WI38 (cell line): ENCODE measurements around the gene SP8.

Experiments used
- H3K4me3 ChIP-seq: 2 replicates; pipeline ENCODE4 v1.5.1; 2011; ENCODE audit warnings: low read depth, mild to moderate bottlenecking, control low read depth, low read length
- CTCF ChIP-seq: IDR thresholded peaks from 2 replicates; pipeline ENCODE4 v1.5.1; 2012; ENCODE audit warnings: low read depth, mild to moderate bottlenecking, control low read depth, low read length

SP8 gene

DNA sequence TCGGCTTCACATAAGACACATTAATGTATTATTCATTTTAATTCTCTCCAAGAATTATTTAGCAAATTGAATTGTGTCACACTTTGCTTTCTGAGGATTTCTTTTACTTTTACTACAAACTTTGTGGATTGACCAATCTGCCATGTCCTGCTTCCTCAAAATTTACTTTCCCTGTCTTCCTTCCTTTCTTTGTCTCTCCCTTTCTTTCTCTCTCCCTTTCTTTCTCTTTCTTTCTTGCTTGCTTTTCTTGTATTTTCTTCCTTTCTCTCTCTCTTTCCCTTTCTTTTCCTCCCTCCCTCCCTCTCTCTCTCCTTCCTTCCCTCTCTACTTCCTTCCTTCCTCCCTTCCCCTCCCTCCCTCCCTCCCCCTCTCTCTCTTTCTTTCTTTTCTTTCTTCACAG is 37.8 kb downstream of the SP8 start:
- TF ChIP-seq CTCF: no peak

GRCh38 chr7:20747001-20747400 is 39.7 kb downstream of the SP8 start:
- TF ChIP-seq CTCF: no peak
- H3K4me3 ChIP-seq: no peak overlapping the region

More for the DNA sequence above, 37.8 kb downstream of the SP8 start:
- no peak overlapping the region for H3K4me3 ChIP-seq

DNA sequence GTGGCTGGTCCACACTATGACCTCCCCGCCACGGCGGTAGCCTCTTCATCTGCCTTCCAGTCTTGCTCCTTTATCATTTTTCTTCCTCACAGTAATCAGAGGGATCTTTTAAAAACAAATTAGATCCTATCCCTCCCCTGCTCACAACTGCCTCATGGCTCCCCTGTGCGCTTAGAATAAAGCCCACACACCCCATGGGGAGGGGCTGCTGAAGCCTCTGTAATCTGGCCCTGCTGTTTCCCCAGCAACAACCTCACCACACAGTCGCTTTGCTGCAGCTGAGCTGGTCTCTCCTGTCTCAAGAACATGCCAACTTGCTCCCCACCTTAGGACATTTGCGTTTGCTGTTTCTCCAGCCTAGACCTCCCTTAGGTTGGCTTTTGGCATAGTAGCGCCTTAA is 41.0 kb downstream of the SP8 start:
- no peak overlapping the region for H3K4me3 ChIP-seq
- TF ChIP-seq CTCF: no peak

DNA sequence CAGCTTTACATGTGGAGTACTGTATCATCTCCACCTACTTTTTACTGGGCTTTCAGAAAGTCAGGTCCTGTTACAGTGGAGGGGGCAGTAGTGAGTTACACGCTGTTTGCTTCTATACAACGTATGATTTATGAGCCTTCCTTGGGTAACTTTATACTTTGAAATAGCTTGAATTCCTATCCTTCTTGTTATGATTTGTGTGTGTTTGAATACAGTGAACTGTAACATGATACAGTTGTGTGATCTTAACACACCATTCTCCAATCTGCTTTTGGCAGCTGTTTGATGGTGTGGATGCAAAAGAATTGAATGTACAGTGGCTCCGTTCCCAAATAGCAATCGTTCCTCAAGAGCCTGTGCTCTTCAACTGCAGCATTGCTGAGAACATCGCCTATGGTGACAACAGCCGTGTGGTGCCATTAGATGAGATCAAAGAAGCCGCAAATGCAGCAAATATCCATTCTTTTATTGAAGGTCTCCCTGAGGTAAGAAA is 41.7 kb downstream of the SP8 start:
- no peak overlapping the region for H3K4me3 ChIP-seq
- TF ChIP-seq CTCF: no peak

DNA sequence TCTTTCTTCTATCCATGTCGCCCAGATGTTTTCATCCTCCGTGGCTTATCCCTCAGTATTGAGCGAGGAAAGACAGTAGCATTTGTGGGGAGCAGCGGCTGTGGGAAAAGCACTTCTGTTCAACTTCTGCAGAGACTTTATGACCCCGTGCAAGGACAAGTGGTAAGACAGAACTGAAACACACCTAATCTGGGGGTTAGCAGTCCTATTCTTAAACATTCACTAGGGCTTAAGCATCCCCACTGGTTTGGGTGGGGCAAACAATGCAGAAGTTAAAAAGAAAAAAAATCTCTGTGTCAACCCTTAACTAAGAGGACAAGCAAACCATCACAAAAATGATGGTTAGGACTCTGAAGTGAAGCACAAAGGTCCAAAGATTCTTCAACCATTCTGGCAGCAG is 43.8 kb downstream of the SP8 start:
- no peak for TF ChIP-seq CTCF
- H3K4me3 ChIP-seq: no peak overlapping the region

GRCh38 chr7:20741801-20742200 is 44.9 kb downstream of the SP8 start:
- no peak overlapping the region for H3K4me3 ChIP-seq
- TF ChIP-seq CTCF: no peak

DNA sequence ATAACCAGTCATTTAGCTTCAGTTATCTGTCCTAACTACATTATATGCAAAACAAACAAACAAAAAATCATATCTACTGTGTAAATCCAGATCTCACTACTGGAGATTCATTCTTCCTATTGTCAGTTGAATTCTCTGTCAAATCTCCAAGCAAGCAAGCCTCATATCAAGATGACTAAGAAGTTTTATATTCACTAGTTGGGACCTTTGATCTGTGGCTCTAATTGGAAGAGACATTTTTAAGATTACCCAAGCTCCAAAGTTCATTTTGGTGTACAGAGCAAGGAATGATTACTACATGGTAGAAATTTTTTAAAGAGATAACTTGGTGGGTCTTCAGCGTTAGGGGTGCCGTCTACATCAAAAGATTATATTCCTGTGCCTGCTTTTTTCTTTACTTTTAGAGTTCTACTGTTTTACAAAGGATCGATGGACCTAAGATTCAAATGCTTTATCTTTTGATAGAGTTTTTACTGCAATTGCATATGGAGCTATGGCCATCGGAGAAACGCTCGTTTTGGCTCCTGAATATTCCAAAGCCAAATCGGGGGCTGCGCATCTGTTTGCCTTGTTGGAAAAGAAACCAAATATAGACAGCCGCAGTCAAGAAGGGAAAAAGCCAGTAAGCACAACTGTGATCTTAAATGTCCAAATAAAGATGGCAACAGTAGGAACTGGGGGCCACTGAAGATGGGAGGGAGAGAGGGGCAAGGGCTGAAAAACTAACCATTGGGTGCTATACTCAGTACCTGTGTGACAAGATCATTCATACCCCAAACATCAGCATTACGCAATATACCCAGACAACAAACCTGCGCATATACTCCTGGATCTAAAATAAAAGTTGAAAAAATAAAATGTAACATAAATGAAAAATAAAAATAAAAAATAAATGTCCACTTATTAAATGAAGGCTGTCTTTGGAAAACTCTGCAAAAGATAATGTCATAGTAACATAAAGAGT is 47.9 kb downstream of the SP8 start:
- H3K4me3 ChIP-seq: no peak overlapping the region
- no peak for TF ChIP-seq CTCF
